ENCODE data around the gene KLHL34. TPM values are rescaled to one million over a fixed set of nuclear protein-coding genes. Genes with fewer than 3 reads are reported as not detected.

Gene KLHL34
- total and polyA plus RNA-seq, 4 donors: 0.03 to 0.06 TPM; not detected in 2

DNA sequence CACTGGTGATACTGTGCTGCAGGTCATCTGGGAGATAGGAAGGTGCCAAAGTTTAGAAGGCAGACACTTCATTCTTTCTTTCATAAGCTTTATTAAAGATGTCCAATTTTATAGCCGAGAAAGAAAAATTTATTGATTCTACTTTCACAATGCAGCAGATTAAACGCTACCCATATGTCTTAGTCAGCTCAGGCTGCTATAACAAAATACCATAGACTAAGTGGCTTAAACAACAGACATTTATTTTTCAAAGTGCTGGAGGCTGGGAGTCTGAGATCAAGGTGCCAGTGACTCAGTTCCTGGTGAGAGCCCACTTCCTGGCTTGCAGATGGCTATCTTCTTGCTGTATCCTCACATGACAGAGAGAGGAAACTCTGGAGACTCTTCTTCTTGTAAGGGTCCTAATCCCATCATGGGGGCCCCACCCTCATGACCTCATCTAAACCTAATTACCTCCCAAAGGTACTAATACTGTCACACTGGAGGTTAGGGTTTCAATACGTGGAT, 33.4 kb upstream of the KLHL34 start:
- DNase-seq: no peak
- no peaks in the 10 kb centered on the region for H3K36me3 ChIP-seq (ENCODE audit: control insufficient read depth in 4 of 4, insufficient read depth in 4 of 4, low read length in 4 of 4)
- H3K9ac ChIP-seq (ENCODE audit: insufficient read depth in 1 of 2, low read length in 2 of 2): no peak overlapping the region
- no peak for ATAC-seq (ENCODE audit: insufficient read depth, low FRiP score)
- H3K9me3 ChIP-seq (ENCODE audit: control insufficient read depth in 4 of 4, insufficient read depth in 3 of 4, low read length in 3 of 4): no peaks in the 10 kb centered on the region
- WGBS, 2 donors: 73 to 87% methylated on average over 3 of the region's 3 CpGs
- H3K4me1 ChIP-seq (ENCODE audit: control insufficient read depth in 5 of 5, insufficient read depth in 5 of 5, low read length in 5 of 5): no peaks in the 10 kb centered on the region
- H3K27me3 ChIP-seq (ENCODE audit: control insufficient read depth in 3 of 3, insufficient read depth in 3 of 3, low read length in 2 of 3): peaks cover 0 to 5% (median 3%) of the 10 kb centered on the region in 3 donors
- H3K27ac ChIP-seq (ENCODE audit: low read depth in 1 of 2, low read length in 1 of 2): no peak overlapping the region
- no peak overlapping the region for H3K4me3 ChIP-seq
- no peak for TF ChIP-seq CTCF (IDR thresholded peaks at IDR 0.05; ENCODE audit: control extremely low read depth, extremely low read depth)

DNA sequence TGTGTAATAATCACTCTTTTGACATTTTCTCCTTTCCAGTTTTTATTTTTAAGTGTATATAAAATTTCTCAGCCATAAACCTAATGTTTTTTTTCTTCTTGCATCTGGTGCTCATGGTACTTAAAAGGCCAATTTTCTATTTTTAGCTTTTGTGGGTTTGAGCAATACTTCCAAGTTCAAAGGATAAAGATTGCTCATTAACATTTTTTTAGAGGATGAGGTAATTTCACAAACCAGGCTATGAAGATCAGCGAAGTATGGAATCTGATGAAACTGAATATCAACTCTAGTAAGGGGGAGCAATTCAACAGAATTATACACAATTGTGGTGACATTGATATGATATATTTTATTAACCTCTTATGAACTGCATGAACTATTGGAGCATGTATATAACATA, 25.8 kb upstream of the KLHL34 start:
- H3K36me3 ChIP-seq (ENCODE audit: control insufficient read depth in 4 of 4, insufficient read depth in 4 of 4, low read length in 4 of 4): no peaks in the 10 kb centered on the region
- WGBS, 2 donors: 59 to 82% methylated on average over 1 of the region's 1 CpG
- no peak overlapping the region for H3K9ac ChIP-seq (ENCODE audit: insufficient read depth in 1 of 2, low read length in 2 of 2)
- no peaks in the 10 kb centered on the region for H3K4me1 ChIP-seq (ENCODE audit: control insufficient read depth in 5 of 5, insufficient read depth in 5 of 5, low read length in 5 of 5)
- ATAC-seq (ENCODE audit: insufficient read depth, low FRiP score) (no peak), DNase-seq (peak in 2 of 3 donors; percentile 25 to 49)
- TF ChIP-seq CTCF (IDR thresholded peaks at IDR 0.05; ENCODE audit: control extremely low read depth, extremely low read depth): no peak
- no peak overlapping the region for H3K4me3 ChIP-seq
- peaks cover 0 to 5% (median 5%) of the 10 kb centered on the region in 3 donors for H3K27me3 ChIP-seq (ENCODE audit: control insufficient read depth in 3 of 3, insufficient read depth in 3 of 3, low read length in 2 of 3)
- H3K9me3 ChIP-seq (ENCODE audit: control insufficient read depth in 4 of 4, insufficient read depth in 3 of 4, low read length in 3 of 4): peaks cover 0 to 2% (median 0%) of the 10 kb centered on the region in 4 donors
- H3K27ac ChIP-seq (ENCODE audit: low read depth in 1 of 2, low read length in 1 of 2): no peak overlapping the region

DNA sequence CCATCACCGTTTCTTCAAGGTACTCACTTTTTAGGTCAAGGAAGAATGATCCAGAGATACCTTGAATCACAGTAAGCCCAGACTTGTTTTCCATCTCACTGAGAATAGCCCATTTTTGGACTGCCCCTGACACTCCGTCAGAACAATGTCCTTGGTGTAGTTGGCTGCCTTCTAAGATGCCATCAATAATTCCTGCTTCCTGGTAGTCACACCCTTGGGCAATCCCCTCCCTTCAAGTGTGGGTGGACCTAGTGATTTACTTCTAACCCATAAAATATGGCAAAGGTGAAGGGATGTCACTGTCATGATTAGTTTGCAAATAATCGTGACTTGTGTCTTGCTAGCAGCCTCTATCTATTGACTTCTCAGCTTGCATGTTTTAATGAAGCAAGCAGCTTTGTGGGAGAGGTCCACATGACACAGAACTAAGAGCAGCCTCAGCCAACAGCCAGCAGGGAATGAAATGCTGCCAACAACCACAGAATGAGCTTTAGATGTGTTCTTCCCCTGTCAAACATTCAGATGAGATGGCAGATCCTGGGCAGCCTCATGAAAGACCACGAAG, 20.0 kb upstream of the KLHL34 start:
- H3K27me3 ChIP-seq (ENCODE audit: control insufficient read depth in 3 of 3, insufficient read depth in 3 of 3, low read length in 2 of 3): peaks cover 0 to 14% (median 6%) of the 10 kb centered on the region in 3 donors
- WGBS, 2 donors: 50 to 70% methylated on average over 4 of the region's 4 CpGs
- no peak overlapping the region for H3K9ac ChIP-seq (ENCODE audit: insufficient read depth in 1 of 2, low read length in 2 of 2)
- TF ChIP-seq CTCF (IDR thresholded peaks at IDR 0.05; ENCODE audit: control extremely low read depth, extremely low read depth): no peak
- H3K27ac ChIP-seq (ENCODE audit: low read depth in 1 of 2, low read length in 1 of 2): no peak overlapping the region
- no peaks in the 10 kb centered on the region for H3K36me3 ChIP-seq (ENCODE audit: control insufficient read depth in 4 of 4, insufficient read depth in 4 of 4, low read length in 4 of 4)
- H3K4me1 ChIP-seq (ENCODE audit: control insufficient read depth in 5 of 5, insufficient read depth in 5 of 5, low read length in 5 of 5): no peaks in the 10 kb centered on the region
- H3K9me3 ChIP-seq (ENCODE audit: control insufficient read depth in 4 of 4, insufficient read depth in 3 of 4, low read length in 3 of 4): peaks cover 0 to 2% (median 0%) of the 10 kb centered on the region in 4 donors
- ATAC-seq (ENCODE audit: insufficient read depth, low FRiP score): no peak
- H3K4me3 ChIP-seq: no peak overlapping the region
- no peak for DNase-seq
